ENCODE results near the gene EP400. TPM values are rescaled to one million over a fixed set of nuclear protein-coding genes. Genes with fewer than 3 reads are reported as not detected.

EP400 gene
- total RNA-seq, 1 donor from 2014 or later, result 10.2 TPM

DNA sequence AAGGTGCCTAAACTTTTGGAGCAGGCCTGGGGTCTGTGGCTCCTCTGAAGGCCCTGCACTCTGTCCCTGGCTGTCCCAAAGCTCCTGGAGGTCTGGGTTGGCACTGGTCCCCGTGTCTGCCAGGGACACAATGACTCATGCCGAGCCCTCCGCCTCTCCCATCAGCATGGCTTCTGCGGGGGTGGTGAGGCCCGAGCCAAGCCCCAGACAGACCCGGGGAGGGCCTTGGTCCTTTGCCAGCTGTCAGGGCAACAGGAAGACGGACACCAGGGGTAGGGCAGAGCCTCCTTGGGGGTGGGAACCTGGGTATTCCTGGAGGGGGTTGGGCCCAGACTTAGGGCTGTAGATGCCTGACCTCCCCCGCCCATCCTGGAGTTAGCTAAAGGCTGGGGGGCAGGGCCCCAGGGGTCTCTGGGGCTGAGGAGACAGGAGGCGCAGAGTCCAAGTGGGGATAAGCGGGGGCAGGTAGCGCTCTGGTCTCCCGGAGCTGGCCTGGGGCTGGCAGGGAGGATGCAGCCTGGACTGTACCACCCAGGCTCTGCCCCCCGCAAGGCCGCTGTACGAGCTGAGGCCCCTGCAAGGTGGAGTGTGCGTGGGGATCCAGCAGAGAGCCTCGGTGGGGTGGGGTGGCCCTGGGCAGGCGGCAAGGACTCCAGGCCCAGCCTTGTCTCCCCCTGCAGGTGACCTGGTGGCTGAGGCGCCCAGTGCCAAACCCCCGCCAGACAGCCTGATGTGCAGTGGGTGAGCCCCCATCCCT, 37.0 kb upstream of the EP400 start:
- FAIRE-seq (no peak), DNase-seq (ENCODE audit: low spot score in 2 of 2) (peak; percentile 67 to 89)

DNA sequence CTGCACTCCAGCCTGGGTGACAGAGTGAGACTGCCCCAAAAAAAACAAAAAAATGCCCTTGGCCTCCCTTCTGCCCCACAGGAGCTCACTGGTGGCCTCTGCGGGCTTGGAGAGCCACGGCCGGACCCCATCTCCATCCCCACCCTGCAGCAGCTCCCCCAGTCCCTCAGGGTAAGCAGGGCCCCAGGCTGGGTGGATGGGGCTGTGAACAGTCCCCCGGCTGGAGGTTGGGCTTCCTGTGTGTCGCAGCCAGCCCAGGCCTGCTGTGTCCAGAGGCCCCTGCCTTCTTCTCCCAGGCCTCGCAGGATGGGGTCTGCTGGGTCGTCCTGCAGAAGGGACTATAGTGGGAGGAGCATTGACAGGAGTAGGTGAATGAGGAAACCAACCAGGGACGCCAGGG, 36.1 kb upstream of the EP400 start:
- no peak for DNase-seq (ENCODE audit: low spot score in 2 of 2)
- FAIRE-seq, result no peak

DNA sequence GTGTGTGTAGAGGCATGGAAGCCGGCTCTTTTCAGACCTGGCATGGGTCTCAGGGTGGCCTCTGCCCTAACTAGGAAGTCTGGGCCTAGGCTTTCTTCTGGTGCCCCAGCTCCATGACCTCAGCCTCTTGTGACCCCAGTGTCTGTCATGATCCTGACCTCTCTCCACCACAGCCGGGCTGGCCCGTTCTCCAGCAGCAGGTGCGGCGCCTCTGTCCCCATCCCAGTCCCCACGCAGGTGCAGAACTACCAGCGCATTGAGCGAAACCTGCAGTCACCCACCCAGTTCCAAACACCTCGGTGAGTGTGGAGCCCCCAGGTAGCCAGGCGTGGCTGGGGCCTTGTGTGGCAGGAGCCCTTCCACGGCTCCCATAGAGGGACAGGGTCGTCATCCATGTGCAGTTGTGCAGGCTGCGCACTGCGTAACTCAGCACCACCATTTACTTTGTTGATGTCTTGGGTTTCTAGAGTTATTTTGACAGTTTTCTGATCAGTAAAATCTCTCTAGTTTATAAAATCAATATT, 35.5 kb upstream of the EP400 start:
- no peak for DNase-seq (ENCODE audit: low spot score in 2 of 2)
- no peak for FAIRE-seq

DNA sequence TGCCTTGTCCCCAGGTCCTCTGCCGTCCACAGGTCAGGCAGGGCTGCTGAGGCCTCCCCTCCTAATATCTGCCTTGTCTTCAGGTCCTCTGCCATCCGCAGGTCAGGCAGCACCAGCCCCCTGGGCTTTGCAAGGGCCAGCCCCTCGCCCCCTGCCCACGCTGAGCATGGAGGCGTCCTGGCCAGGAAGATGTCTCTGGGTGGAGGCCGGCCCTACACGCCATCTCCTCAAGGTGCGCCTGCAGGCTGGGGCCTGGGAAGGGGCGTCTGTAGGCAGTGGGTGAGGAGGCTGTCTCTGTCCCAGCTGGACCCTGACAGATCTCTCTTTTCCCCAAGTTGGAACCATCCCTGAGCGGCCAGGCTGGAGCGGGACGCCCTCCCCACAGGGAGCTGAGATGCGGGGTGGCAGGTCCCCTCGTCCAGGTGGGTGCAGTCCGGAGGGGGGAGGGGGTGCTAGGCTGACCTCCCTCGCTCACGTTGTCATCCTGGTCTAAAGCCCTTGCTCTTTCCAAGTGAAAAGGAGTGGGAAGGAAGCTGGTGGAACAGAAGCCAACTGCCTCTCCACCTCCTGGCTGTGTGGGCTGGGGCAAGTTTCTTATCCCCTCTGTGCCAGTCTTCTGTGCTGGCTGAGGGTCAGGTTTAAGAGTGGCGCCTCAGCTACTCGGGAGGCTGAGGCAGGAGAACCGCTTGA, 34.6 kb upstream of the EP400 start:
- no peak for FAIRE-seq
- no peak for DNase-seq (ENCODE audit: low spot score in 2 of 2)

DNA sequence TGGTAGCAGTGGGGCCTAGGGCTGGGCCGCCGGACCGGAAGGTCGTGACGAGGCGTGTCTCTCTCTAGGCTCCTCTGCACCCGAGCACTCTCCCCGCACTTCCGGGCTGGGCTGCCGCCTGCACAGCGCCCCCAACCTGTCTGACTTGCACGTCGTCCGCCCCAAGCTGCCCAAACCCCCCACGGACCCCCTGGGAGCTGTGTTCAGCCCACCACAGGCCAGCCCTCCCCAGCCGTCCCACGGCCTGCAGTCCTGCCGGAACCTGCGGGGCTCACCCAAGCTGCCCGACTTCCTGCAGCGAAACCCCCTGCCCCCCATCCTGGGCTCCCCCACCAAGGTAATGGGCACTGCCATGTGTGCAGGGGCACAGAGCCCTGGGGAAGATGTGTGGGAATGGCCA, 33.9 kb upstream of the EP400 start:
- FAIRE-seq, result no peak
- DNase-seq (ENCODE audit: low spot score in 2 of 2), result no peak

DNA sequence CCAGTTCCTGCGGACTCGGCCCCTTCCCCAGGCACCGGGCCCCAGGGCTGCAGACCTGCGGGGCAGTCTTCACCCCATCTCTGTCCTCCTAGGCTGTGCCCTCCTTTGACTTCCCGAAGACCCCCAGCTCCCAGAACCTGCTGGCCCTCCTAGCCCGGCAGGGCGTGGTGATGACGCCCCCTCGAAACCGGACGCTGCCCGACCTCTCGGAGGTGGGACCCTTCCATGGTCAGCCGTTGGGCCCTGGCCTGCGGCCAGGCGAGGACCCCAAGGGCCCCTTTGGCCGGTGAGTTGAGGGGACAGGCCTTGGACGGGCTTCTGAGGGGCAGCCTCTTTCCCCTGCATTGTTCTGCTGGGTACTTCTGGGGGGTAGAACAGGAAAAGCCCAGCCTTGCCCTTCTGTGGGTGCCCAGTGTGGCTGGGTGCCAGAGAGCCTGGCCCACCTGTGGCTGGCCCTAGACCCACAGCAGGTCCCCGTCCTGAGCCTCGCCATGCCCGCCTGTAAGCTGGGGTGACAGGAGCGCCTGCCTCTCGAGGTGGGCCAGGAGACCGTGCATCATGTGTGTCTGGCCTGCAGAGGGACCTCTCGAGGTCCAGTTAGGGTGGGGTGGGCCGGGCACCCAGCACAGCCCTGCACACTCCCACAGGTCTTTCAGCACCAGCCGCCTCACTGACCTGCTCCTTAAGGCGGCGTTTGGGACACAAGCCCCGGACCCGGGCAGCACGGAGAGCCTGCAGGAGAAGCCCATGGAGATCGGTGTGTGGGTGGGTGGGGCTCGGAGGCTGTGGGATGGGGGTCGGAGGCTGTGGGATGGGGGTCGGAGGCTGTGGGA, 33.2 kb upstream of the EP400 start:
- DNase-seq (ENCODE audit: low spot score in 2 of 2) (peak in 1 of 2 donors; percentile 45), FAIRE-seq (no peak)

DNA sequence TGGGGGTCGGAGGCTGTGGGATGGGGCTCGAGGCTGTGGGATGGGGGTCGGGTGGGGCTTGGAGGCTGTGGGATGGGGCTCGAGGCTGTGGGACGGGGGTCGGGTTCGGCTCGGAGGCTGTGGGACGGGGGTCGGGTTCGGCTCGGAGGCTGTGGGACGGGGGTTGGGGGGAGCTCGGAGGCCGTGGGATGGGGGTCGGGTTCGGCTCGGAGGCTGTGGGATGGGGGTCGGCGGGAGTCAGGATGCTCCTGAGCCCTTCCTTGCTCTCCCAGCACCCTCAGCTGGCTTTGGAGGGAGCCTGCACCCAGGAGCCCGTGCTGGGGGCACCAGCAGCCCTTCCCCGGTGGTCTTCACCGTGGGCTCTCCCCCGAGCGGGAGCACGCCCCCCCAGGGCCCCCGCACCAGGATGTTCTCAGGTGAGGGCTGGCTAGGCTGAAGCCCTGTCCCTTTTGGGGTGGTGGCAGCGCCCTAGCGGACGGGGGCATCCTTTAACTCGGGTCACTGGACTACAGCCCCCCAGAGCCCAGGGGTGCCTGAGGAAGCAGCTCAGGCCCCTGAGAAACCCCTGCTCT, 32.5 kb upstream of the EP400 start:
- DNase-seq (ENCODE audit: low spot score in 2 of 2) (peak in 1 of 2 donors; percentile 36), FAIRE-seq (no peak)

DNA sequence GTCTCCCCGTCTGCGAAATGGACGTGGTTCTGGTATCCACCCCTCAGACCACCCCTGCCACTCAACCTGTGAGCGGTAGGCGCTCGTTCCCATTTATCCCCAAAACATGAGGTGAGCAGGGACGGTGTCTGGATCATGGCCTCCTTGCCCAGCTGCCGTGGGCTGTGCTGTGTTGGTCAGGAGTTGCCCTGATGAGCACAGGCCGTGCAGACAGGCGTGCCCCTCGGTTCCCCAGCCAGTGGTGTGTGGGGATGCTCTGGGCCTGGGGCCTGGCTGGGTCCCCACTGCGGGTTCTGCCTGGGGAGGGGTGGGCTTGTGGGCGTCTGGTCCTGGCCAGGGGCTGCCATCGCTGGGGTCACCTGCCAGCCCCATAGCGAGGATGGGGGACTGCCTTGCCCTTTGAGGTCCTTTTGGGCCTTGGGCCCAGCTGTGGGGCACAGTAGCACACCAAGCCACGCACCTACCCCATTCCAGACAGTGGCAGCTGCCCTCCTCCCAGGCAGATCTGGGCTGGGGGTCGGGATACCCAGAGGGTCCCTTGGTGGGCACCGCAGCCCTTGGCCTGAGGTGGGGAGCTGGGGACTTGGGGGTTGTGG, 31.9 kb upstream of the EP400 start:
- no peak for DNase-seq (ENCODE audit: low spot score in 2 of 2)
- no peak for FAIRE-seq

DNA sequence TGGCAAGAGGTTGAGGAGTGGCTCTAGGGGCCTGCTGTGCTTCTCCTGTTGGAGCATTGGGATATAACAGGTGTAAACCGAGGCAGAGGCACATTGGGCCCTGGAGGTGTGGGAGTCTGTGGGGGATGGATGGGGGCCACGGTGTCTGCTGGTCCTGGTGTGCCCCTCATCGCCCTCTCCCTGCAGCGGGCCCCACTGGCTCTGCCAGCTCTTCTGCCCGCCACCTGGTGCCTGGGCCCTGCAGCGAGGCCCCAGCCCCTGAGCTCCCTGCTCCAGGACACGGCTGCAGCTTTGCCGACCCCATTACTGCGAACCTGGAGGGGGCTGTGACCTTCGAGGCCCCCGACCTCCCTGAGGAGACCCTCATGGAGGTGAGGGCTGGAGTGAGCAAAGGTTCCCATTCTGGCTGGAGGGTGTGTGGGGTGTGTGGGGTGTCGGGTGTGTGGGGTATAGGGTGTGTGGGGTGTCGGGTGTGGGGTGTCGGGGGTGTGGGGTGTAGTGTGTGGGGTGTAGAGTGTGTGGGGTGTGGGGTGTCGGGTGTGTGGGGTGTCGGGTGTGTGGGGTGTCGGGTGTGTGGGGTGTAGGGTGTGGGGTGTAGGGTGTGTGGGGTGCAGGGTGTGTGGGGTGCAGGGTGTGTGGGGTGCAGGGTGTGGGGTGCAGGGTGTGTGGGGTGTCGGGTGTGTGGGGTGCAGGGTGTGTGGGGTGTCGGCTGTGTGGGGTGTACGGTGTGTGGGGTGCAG, 31.3 kb upstream of the EP400 start:
- DNase-seq (ENCODE audit: low spot score in 2 of 2) (peak in 1 of 2 donors; percentile 58), FAIRE-seq (no peak)

DNA sequence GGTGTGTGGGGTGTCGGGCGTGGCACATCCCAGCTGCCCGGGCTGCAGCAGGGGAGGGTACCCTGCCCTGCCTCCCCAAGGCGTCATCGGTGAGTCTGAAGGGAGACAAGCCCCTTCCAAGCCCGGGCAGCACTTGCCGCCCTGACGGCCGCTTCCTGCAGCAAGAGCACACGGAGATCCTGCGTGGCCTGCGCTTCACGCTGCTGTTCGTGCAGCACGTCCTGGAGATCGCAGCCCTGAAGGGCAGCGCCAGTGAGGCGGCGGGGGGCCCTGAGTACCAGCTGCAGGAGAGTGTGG, 30.7 kb upstream of the EP400 start:
- DNase-seq (ENCODE audit: low spot score in 2 of 2), result peak in 1 of 2 donors; percentile 24
- no peak for FAIRE-seq

DNA sequence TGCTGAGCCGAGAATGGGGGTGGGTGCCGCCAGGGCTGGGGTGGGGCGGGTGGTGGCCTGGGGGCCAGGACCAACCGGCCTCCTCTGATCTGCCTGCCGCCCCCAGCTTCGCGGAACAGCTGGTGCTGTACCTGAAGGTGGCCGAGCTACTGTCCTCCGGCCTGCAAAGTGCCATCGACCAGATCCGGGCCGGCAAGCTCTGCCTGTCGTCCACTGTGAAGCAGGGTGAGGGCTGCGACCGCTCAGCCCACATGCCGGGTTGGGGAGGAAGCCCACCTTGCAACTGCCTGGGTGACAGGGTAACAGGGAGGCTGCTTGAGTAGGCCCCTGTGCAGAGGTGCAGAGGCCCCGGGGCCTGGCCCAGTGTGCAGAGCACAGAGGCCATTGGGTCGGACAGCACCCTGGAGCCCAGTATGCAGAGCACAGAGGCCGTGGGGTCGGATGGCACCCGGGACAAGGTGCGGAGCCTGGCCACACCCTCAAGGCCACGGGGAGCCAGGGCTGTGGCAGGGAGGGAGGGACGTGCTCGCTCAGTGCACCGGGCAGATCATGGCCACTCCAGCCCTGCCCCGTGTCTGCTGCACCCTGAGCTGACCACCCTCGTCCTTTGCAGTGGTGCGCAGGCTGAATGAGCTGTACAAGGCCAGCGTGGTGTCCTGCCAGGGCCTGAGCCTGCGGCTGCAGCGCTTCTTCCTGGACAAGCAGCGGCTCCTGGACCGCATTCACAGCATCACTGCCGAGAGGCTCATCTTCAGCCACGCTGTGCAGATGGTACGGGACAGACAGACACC, 30.2 kb upstream of the EP400 start:
- FAIRE-seq (no peak), DNase-seq (ENCODE audit: low spot score in 2 of 2) (peak in 1 of 2 donors; percentile 33)

DNA sequence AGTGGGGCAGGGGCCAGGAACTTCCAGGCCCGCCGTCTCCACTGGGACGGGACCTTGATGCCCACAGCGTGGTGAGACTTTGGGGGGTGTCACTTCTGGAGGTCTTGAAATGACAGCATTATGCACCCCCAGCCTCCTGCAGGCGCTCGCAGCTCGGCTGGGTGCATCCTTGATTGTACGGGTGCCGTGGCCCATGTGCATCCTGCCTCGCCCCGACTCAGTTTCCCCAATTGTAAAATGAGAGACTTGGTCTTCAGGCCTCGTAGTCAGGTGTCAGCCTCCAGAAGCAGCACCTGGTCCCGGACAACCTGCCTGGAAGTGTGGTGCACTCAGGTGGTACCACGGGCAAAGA, 29.6 kb upstream of the EP400 start:
- FAIRE-seq (no peak), DNase-seq (ENCODE audit: low spot score in 2 of 2) (no peak)

DNA sequence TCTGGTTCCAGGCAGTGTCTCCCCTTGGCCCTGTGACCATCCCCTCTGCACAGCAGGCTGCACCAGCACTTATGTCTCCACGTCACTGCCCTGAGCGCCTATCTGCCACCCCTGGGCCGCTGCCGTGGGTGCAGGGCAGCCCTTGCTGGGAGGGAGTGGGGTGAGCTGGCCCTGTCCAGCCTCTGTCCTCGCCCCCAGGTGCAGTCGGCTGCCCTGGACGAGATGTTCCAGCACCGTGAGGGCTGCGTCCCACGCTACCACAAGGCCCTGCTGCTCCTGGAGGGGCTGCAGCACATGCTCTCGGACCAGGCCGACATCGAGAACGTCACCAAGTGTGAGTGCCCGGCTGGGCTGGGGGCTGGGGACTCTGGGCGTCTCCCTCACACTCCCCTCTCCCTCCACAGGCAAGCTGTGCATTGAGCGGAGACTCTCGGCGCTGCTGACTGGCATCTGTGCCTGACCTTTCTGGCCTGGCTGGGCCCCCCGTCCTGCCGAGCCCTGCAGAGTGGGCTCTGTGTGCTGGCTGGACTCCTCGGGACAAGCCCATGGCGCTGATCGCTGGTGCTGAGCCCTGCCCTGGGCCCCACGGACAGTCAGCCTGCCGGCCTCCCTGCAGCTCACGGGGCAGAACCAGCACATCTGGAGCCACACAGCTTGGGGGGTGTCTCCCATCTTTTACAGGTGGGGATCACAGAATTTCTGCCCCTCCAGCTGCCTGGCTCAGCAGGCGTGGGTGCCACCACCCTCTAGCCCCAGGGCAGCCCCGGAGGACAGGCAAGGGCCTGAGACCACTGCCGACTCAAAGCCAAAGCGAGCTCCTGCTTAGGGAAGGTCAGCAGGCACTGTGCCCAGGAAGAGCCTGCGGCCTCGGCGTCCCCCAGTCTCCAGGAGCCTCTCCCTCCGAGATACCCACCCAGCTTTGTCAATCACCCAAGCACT, 28.6 kb upstream of the EP400 start:
- peak in 1 of 2 donors; percentile 24 for DNase-seq (ENCODE audit: low spot score in 2 of 2)

DNA sequence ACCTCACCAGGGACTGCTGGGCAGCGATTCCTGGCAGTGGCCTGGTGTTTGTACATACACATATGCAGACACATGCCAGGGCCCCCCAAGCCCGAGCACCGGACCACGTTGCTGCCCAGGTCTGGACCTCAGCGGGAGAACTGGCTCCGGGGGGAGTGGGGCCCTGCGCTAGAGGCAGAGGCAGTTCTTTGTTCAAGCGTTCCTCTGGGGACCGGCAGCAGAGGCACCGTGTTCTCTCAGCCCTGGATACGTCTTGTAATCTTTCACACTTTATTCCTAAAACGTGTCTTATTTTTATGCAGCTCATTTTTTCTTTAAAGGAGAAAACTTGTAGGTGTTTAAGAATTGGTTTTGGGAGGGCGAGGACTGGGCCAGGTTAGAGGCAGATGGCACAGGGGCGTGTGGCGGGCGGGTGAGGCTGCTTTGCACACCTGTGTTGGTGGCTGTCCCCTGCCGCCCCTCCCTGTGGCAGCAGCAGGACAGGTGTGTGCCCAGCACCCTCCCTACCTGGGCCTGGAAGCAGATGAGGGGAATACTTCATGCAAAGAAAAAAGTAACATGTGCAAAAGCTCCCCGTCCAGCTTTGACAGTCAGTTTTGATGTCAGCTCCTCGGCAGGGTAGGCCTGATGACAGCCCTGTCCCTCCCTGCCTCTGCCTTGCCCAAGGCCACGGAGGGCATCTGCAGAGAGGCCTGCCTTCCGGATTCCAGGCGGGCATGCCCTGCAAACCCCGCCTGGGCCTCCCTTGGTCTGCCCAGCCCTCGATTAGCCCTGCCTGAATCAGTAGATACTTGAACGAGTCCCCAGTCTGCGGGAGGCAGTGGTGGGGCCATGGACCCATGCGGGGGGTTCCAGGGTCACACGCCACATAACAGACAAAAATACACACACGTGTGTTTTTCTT, 27.6 kb upstream of the EP400 start:
- DNase-seq (ENCODE audit: low spot score in 2 of 2) (peak in 1 of 2 donors; percentile 15), FAIRE-seq (no peak)

More for the DNA sequence above, 28.6 kb upstream of the EP400 start:
- FAIRE-seq, result no peak

DNA sequence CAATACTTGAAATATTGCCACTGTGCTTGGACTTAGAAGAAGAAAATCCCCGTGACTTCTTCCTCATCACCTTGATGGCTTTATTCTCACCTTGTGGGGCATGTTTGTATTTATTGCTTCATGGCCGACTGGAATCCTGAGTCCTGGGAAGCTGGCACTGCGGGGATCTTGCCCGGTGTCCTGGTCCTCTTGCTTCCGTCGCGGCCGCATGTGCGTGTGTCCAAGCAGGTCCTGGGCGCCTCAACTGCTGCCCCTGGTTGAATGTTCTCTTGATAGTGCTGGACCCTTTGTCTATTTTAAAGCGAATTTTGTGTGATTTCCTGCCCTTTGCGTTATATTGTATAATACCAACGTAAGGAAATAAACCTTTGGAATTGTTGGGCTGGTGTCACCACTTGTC, 27.0 kb upstream of the EP400 start:
- FAIRE-seq (no peak), DNase-seq (ENCODE audit: low spot score in 2 of 2) (no peak)

DNA sequence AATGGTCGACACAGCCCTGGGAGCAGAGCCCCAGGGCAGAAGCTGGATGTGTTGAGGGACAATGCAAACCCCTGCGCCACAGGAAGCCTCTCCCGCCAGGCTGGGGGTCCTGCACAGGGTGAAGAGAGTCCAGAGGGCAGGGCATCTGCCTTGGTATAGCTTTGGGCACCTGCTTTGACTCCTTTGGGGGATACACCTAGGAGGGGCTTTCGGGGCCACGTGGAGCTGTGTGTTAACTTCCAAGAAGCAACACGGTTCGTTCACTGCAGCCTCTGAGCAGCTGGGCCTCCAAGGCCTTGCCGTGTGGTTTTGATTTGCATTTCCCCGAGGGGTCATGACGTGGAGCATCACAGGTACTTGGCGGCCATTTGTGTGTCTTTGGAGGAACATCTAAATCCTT, 26.5 kb upstream of the EP400 start:
- FAIRE-seq (no peak), DNase-seq (ENCODE audit: low spot score in 2 of 2) (no peak)

All from frontal cortex (tissue), 4 donors.